COLO668 (cell line): Measurements from ENCODE around the gene PSMG1.

Experiments
- DNase-seq: peaks from one replicate; lab custom pipeline; 2025; ENCODE audit not compliant: unreplicated experiment; lab: John Stamatoyannopoulos, UW

The PSMG1 gene

DNA sequence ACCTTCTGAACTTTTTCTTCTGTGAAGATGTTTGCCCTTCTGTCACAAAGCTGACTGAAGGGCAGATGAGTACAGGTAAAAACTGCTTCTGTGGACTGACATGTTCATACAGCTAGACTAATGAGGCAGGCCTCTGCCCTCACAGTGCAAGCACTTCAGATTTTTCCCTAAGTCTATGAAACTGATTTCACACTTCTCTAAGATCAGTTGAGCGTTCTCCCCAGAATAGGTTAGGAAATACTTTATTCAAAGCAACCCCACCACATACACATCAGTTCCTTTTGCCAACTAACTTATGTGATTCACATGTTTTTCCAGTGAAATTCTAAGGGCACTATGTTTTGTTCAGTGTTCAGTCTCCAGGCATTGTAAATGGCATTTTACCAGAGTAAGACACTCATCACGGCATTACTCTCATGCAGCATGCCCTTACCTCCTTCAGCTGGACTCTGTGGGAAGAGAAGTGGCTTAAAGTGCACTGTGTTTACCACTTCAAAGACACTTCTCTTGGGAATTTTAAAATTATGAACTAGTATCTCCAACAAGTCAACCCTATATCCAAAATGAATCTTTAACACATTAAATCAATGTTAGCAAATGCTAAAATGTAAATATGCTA, 5.4 kb upstream of the PSMG1 start:
- no peak for DNase-seq

GRCh38 chr21:39187141-39187540, 3.9 kb upstream of the PSMG1 start:
- DNase-seq: no peak

DNA sequence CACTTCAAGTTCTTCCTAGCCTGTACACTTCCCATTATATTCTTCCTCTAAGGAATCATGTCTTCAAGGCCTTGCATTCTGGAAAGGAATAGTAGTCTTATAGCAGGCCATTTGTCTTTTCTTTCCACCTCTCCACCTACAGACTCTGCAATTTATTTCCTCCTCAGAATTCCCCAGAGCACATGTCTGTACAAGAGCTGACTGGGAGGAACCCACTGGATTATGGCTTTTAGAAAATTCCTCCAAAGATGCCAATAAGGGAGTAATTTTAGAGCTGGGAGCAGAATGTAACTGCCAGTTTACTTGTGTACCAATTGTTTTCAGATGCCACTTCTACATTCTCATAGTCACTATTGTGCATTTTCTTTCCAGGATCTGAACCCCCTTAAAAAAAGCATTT, 3.4 kb upstream of the PSMG1 start:
- no peak for DNase-seq

GRCh38 chr21:39185157-39185556, 1.9 kb upstream of the PSMG1 start:
- DNase-seq: no peak

- DNase-seq: no peak
Measured at GRCh38 chr21:39184050-39184980, 1.1 kb upstream of the PSMG1 start.

GRCh38 chr21:39182484-39183271, 573 bp downstream of the PSMG1 start:
- DNase-seq: no peak

GRCh38 chr21:39182016-39182415, 1.2 kb downstream of the PSMG1 start:
- no peak for DNase-seq

- no peak for DNase-seq
Measured at GRCh38 chr21:39181205-39181818, 1.9 kb downstream of the PSMG1 start.

DNA sequence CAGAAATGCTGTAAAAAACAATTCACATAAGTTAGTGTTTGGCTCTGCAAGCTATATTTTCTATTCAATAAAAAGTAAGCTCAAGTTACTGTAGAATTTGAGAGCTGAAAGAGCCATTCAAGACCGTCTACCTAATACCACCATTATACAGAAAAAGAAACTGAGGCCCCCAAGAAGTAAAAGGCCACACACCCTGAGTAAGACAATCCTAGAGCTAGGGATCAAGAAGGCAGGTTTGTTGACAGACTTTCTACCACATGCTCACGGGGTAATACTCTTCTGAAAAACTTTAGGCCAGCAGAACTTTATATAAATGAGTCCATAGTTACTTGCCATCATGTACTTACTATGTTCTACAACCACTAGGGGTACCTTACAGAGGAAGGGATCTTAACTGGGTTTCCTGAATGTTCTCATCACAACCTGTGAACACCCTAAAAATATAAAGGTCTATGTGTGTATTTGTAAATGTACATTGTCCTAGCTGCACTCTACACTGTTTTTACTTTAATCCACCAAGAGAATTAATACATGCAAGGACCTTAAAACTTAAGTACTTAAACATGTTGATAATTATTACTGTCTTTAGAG, 2.7 kb downstream of the PSMG1 start:
- DNase-seq: no peak

- no peak for DNase-seq
Measured at GRCh38 chr21:39178421-39178820, 4.8 kb downstream of the PSMG1 start.

GRCh38 chr21:39176271-39176709, 7.0 kb downstream of the PSMG1 start:
- no peak for DNase-seq

GRCh38 chr21:39175665-39176064, 7.6 kb downstream of the PSMG1 start:
- no peak for DNase-seq

GRCh38 chr21:39175154-39175553, 8.1 kb downstream of the PSMG1 start:
- no peak for DNase-seq

- DNase-seq: no peak
Measured at GRCh38 chr21:39173716-39174680, 9.3 kb downstream of the PSMG1 start.

DNA sequence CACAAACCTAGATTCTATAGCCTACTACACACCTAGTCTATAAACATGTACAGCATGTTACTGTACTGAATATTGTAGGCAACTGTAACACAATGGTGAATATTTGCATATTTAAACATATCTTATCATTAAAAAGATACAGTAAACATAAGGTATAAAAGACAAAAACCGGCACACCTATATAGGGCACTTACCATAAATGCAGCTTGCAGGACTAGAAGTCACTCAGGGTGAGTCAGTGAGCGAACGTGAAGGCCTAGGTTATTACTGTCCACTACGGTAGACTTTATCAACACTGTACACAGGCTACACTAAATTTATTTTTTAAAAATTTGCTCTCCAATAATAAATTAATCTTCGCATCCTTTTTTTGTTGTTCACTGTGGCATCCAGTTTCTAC, 13.3 kb downstream of the PSMG1 start:
- DNase-seq: no peak

DNA sequence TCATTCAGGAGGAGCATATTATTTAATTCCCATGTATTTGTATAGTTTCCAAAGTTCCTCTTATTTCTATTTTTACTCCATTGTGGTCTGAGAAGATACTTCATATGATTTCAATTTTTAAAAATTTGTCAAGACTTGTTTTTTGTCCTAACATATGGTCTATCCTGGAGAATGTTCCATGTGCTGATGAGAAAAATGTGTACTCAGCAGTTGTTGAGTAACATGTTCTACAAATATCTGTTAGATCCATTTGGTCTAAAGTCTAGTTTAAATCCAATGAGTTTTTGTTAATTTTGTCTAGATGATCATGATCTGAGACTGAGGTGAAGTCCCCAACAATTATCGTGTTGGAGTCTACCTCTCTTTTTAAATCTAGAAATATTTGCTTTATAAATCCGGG, 14.5 kb downstream of the PSMG1 start:
- no peak for DNase-seq

DNA sequence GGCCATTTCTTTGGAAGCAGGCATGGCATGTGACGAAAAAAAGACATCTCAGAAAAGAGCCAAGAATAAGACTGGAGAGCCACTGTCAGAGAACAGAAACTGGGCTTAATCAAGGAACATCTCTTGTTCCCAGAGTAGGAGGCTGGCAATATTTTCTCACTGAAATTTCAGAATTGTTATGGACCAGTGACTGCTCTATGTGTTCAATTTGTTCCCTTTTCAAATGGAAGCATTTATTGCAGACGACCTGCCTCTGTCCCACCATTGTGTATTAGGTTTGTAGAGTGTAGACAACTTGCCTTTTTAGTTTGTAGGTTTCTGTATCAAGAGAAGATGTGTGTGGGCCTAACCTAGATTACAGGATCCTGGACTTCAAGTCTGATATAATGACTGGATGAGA, 18.7 kb downstream of the PSMG1 start:
- no peak for DNase-seq

GRCh38 chr21:39161064-39161463, 22.2 kb downstream of the PSMG1 start:
- DNase-seq: no peak

GRCh38 chr21:39159342-39160063, 23.7 kb downstream of the PSMG1 start:
- DNase-seq: no peak
